Measurements from ENCODE around the gene UBAP1.
"Not testable (repeated sequence)": the region's sequence is repeated elsewhere in the genome, so short reads cannot be mapped to it uniquely, and the experiment has no call there.

UBAP1 gene

DNA sequence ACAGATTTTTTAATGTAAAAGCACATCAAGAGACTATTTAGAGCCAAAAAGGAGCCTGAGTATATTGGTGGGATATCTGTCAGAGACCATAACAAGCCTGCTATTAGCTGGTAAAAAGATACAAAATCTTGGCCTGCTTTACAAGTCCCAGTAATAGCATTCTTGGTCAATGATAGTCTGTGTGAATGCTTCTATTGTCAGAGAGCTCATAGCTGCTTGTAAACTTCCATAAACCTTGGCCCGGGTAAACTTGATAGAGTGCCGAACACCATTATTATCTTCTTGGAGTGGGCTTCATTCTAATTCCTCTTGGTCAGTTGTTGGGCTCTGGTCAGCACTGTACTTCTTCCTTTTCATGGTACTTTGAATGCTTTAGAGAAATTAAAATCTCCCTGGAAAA is 64.0 kb downstream of the UBAP1 start:
- no peak overlapping the region for H3K27ac Mint-ChIP-seq (ENCODE audit: low read depth)
- H3K4me1 Mint-ChIP-seq = peaks cover 36% of the 10 kb centered on the region
- ATAC-seq (replicated peaks; ENCODE audit: extremely low read depth, poor library complexity, severe bottlenecking) (no peak), DNase-seq (ENCODE audit: low spot score in 2 of 2) (no peak)
- no peak overlapping the region for H3K4me3 Mint-ChIP-seq
- no peaks in the 10 kb centered on the region for H3K27me3 Mint-ChIP-seq
- no peaks in the 10 kb centered on the region for H3K9me3 Mint-ChIP-seq
- H3K36me3 Mint-ChIP-seq (ENCODE audit: insufficient read depth) = peaks cover 39% of the 10 kb centered on the region

DNA sequence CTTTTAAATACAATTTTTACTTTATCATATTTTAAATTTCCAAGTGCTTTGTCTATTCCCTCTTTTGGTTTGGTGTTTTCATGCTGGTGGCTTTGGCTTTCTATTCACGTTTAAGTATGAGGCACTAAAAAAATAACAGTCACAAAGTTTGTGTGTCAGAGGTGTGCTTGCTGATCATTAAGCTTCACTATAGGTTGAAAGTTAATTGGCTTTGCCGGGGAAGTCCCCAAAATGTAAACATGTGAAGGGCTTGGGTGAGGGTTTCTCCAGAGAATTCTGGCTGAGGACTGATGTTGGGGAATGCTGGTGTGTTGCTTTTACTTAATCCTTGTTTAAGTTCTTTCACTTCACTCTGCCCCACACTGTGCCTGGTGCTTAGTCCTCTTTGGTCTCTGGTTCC is 66.4 kb downstream of the UBAP1 start:
- ATAC-seq (replicated peaks; ENCODE audit: extremely low read depth, poor library complexity, severe bottlenecking); H3K27me3 Mint-ChIP-seq; DNase-seq (ENCODE audit: low spot score in 2 of 2): not testable (repeated sequence)

DNA sequence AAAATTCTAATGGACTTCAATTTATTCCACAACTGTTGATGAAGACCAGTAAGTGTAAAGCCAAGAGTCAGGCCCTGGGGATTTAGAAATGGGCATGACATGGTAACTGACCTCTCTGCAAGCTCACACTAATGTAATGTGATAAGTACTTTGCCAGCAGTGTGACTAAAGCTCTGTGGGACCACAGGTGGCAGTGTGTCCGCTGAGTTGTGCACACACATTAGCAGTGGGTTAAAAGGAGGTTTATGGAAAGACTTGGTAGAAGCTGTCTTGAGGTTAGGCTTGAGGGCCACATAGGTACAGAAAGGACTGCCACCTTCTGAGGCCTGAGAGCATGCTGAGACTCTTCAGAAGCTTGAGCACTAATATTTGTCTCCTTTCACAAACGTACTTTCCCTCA is 67.6 kb downstream of the UBAP1 start:
- Mint-ChIP-seq H3K36me3 (ENCODE audit: insufficient read depth) (peaks cover 41% of the 10 kb centered on the region), H3K27me3 (no peaks in the 10 kb centered on the region), H3K27ac (ENCODE audit: low read depth) (peak overlapping the region; percentile 19), H3K4me1 (peaks cover 15% of the 10 kb centered on the region), H3K9me3 (no peaks in the 10 kb centered on the region), H3K4me3 (no peak overlapping the region)
- no peak for DNase-seq (ENCODE audit: low spot score in 2 of 2)
- no peak for ATAC-seq (replicated peaks; ENCODE audit: extremely low read depth, poor library complexity, severe bottlenecking)

More for the DNA sequence above, 66.4 kb downstream of the UBAP1 start:
- Mint-ChIP-seq H3K4me1 (peaks cover 18% of the 10 kb centered on the region), H3K36me3 (ENCODE audit: insufficient read depth) (peaks cover 45% of the 10 kb centered on the region)
- not testable (repeated sequence) for H3K9me3 Mint-ChIP-seq; H3K27ac Mint-ChIP-seq (ENCODE audit: low read depth); H3K4me3 Mint-ChIP-seq

DNA sequence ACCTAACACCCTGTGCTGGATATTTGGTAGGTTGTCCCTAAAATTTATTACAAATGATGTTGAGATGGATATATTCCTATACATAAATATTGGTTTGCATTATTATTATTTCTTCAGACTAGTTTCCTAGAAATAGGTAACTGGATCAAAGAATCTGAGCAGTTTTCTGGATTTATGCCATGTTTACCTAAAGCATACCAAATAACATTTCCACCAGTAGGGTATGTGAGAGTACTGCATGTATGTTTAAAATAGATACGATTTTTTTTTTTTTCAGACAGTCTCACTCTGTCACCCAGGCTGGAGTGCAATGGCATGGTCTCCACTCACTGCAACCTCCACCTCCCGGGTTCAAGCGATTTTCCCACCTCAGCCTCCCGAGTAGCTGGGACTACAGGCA is 68.9 kb downstream of the UBAP1 start:
- not testable (repeated sequence) for H3K9me3 Mint-ChIP-seq; H3K27ac Mint-ChIP-seq (ENCODE audit: low read depth); H3K27me3 Mint-ChIP-seq; H3K4me3 Mint-ChIP-seq; ATAC-seq (replicated peaks; ENCODE audit: extremely low read depth, poor library complexity, severe bottlenecking); DNase-seq (ENCODE audit: low spot score in 2 of 2)
- Mint-ChIP-seq H3K4me1 (peaks cover 11% of the 10 kb centered on the region), H3K36me3 (ENCODE audit: insufficient read depth) (peaks cover 35% of the 10 kb centered on the region)

DNA sequence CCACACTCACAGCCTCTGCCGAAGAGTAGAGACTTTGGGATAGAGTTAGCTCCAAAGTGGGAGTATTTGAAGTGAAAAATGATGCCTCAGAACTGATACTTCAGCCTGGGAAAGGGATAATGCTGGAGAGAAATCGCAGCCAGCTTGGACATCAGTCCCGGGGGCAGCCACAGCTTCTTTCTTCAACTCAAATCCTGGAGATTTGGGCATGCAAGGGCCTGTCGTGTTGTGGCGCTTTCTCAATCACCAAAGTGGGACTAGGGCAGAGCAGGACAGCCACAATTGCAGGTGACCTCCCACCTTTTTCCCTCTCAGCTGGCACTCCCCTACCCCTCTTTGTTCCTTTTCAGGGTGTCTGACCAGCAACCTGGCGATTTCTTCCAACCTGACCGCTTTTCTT is 70.4 kb downstream of the UBAP1 start:
- H3K27ac Mint-ChIP-seq (ENCODE audit: low read depth) = no peak overlapping the region
- H3K27me3 Mint-ChIP-seq = no peaks in the 10 kb centered on the region
- no peaks in the 10 kb centered on the region for H3K9me3 Mint-ChIP-seq
- H3K4me3 Mint-ChIP-seq = no peak overlapping the region
- no peak for ATAC-seq (replicated peaks; ENCODE audit: extremely low read depth, poor library complexity, severe bottlenecking)
- no peak for DNase-seq (ENCODE audit: low spot score in 2 of 2)
- peaks cover under 1% of the 10 kb centered on the region for H3K4me1 Mint-ChIP-seq
- H3K36me3 Mint-ChIP-seq (ENCODE audit: insufficient read depth) = peaks cover 28% of the 10 kb centered on the region

DNA sequence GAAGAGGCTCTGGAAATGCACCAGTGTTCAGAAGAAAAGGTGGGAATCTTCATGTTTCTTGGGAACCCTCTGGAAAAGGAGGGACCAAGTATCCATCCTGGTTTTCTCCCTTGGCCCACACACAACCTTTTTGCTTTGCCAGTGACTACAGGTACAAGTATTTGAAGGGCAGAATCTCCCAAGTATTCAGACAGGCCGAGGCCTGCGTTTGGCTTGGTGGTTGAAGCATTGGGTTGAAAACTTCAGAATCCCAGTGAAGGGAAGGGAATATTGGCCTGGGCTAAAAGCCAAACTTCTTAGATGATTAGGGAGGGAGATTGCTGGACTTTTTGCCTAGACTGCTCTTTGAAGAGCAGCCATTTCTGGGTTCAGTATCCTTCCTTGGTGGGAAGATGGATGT is 71.9 kb downstream of the UBAP1 start:
- Mint-ChIP-seq H3K27ac (ENCODE audit: low read depth) (no peak overlapping the region), H3K4me3 (no peak overlapping the region)

DNA sequence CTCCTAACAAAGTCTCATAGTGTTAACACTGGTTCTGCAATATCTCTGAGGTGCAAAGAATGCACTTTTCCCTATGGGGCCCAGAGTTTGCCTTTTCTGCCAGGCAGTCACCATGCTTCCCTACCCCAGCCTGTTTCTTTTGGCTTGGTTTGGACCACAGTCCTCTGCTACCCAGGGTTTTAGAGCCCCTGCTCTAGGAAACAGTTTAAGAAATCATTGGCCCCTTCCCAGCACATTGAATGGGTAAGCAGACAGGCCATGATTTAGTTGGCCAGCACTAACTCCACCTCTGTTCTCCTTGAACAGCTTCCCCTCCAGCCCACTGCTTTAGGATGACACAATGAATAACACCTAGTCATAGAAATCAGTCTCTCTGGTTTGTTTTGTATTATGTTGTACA is 73.2 kb downstream of the UBAP1 start:
- Mint-ChIP-seq H3K36me3 (ENCODE audit: insufficient read depth) (peaks cover 24% of the 10 kb centered on the region), H3K9me3 (no peaks in the 10 kb centered on the region), H3K27ac (ENCODE audit: low read depth) (peak overlapping the region; percentile 13), H3K4me3 (no peak overlapping the region), H3K27me3 (no peaks in the 10 kb centered on the region), H3K4me1 (no peaks in the 10 kb centered on the region)
- DNase-seq (ENCODE audit: low spot score in 2 of 2) (no peak), ATAC-seq (replicated peaks; ENCODE audit: extremely low read depth, poor library complexity, severe bottlenecking) (no peak)

More for the DNA sequence above, 71.9 kb downstream of the UBAP1 start:
- no peaks in the 10 kb centered on the region for H3K4me1 Mint-ChIP-seq
- peaks cover 30% of the 10 kb centered on the region for H3K36me3 Mint-ChIP-seq (ENCODE audit: insufficient read depth)
- DNase-seq (ENCODE audit: low spot score in 2 of 2) (no peak), ATAC-seq (replicated peaks; ENCODE audit: extremely low read depth, poor library complexity, severe bottlenecking) (no peak)
- no peaks in the 10 kb centered on the region for H3K27me3 Mint-ChIP-seq
- H3K9me3 Mint-ChIP-seq = no peaks in the 10 kb centered on the region

DNA sequence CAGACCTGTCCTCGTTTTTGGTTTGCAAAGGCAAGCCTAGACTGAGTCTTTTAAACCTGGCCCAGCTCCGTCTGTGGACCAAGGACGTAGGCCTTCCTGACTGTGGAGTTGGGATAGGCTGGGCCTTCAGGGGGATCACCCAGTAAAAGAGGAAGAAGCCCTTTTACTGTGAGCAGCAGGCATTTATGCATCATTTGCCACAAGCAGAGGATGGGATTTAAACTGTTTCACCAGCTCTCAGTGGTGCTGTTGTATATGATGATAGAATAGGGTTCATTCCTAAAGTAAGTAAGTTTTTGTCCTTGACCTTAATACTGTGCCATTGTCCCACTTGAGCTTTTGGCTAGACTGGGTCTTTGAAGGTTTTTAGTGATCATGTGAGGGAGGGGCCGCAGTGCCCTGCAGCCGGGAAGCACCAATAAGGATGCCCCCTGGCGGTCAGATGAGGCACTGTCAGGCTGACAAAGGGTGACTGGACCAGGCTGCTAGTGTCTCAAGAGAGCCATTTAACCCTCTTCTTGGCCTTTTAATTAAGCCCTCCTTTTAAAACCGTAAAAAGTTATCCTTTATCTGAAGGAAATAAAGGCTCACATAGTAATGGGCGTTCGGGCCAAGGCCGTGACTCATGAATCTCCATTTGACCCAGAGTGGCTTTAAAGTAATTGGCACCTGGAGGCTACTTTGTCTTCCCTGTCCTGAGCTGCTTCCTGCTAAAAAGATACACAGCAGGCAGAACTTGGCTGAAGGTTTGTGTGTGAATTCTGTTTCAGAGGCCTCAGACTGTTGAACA is 74.0 kb downstream of the UBAP1 start:
- no peaks in the 10 kb centered on the region for H3K27me3 Mint-ChIP-seq
- no peaks in the 10 kb centered on the region for H3K4me1 Mint-ChIP-seq
- DNase-seq (ENCODE audit: low spot score in 2 of 2) (peak; percentile 18 to 55), ATAC-seq (replicated peaks; ENCODE audit: extremely low read depth, poor library complexity, severe bottlenecking) (no peak)
- no peak overlapping the region for H3K4me3 Mint-ChIP-seq
- peaks cover 23% of the 10 kb centered on the region for H3K36me3 Mint-ChIP-seq (ENCODE audit: insufficient read depth)
- no peaks in the 10 kb centered on the region for H3K9me3 Mint-ChIP-seq
- peak overlapping the region; percentile 13 for H3K27ac Mint-ChIP-seq (ENCODE audit: low read depth)

DNA sequence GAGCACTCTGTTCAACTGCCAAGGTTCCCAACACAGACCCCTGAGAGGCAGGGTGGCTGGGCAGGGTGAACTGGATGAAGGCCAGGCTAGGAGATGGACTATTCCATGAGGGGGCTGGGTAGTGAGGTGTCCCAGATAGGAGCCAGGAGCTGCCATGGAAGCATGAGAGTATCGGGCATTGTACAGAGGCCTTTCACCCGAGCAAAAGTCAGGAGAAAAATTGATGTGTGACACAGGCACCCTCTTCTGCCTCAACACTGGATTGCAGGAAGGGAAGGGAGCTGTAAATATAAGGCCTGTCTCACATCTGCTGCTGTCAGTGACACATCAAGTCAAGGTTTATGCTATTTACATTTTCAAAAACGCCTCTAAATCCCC is 74.6 kb downstream of the UBAP1 start:
- no peak overlapping the region for H3K4me3 Mint-ChIP-seq
- no peak for ATAC-seq (replicated peaks; ENCODE audit: extremely low read depth, poor library complexity, severe bottlenecking)
- no peak for DNase-seq (ENCODE audit: low spot score in 2 of 2)
- H3K27me3 Mint-ChIP-seq = no peaks in the 10 kb centered on the region
- no peaks in the 10 kb centered on the region for H3K4me1 Mint-ChIP-seq
- peak overlapping the region; percentile 13 for H3K27ac Mint-ChIP-seq (ENCODE audit: low read depth)
- H3K36me3 Mint-ChIP-seq (ENCODE audit: insufficient read depth) = peaks cover 19% of the 10 kb centered on the region
- no peaks in the 10 kb centered on the region for H3K9me3 Mint-ChIP-seq

DNA sequence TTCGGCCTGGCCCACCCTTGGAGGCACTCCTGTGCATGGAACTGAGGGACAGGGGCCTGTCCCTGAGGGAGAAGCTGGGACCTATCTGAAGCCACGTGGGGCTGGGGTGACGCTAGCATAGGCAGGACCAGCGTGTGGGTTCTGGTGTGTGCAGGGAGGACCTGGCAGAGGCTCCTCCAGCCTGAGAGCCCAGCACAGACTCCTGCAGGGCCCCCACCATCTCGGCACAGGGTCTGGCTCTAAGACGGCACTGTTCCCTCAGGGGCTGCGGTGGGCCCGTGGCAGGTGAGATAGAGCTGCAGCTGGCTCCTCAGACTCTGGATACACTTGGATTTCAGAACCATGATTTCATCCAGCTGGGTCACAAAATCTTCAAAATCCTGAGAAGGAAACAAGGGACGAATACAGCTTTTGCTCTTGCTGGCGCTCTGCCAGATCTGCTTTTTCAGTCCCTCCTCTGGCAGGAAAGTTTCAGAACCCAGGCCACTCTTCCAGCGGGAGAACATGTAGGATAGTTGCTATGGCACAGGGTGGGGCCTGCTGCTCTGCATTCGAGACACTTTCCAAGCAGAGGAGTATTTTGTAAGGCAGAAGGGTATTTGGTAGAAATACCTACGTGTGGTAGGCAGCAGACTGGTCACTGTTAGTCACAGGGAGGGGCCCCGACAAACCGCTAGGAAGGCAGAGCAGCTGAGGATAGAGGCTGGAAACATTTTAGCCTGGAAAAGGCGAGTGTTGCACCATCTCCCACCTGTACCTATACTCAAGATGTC is 75.5 kb downstream of the UBAP1 start:
- Mint-ChIP-seq H3K27me3 (no peaks in the 10 kb centered on the region), H3K9me3 (no peaks in the 10 kb centered on the region), H3K36me3 (ENCODE audit: insufficient read depth) (peaks cover 17% of the 10 kb centered on the region), H3K27ac (ENCODE audit: low read depth) (no peak overlapping the region), H3K4me3 (no peak overlapping the region), H3K4me1 (no peaks in the 10 kb centered on the region)
- no peak for ATAC-seq (replicated peaks; ENCODE audit: extremely low read depth, poor library complexity, severe bottlenecking)
- no peak for DNase-seq (ENCODE audit: low spot score in 2 of 2)

DNA sequence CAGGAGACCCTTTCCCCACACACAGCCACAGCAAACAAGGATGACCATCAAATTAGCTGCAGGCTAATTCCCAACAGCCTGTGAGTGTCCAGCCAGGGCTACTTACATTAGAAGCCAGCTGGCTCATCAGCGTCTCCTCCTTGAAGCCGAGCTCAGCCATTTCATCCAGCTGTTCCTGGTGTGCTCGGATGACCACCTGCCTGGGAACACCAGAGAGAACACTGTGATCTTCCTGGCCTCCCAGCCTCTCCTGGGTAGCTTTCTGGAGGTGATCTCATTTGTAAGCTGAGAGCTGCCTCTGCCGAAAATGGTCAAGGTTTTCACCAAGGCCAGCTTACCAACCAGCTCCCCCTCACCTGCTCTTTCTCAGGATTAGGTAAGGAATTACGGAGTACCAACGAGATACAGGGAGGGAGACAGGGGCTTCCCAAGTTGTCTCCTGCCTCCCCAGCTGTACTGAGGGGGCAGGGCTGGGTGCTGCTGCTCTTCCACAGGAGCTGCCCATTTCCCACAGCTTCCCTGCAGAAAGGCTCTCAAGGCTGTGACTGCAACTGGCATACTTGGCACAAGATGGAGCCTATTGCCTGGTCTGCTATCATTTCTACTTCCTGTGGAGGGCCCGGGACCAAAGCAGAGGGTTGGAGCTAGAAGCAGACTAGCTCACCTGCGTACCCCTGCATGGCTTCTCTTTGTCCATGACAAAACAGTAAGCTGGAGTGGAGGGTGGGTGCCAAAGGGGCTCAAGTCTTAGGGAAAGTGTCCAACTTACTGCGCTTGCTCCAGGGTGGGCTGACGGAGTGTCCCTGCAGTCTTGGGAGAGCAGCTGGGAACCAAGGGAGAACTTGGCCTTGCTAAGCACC is 76.4 kb downstream of the UBAP1 start:
- ATAC-seq (replicated peaks; ENCODE audit: extremely low read depth, poor library complexity, severe bottlenecking) = no peak
- no peak overlapping the region for H3K4me3 Mint-ChIP-seq
- no peaks in the 10 kb centered on the region for H3K27me3 Mint-ChIP-seq
- H3K4me1 Mint-ChIP-seq = no peaks in the 10 kb centered on the region
- no peak for DNase-seq (ENCODE audit: low spot score in 2 of 2)
- H3K36me3 Mint-ChIP-seq (ENCODE audit: insufficient read depth) = peaks cover 11% of the 10 kb centered on the region
- no peak overlapping the region for H3K27ac Mint-ChIP-seq (ENCODE audit: low read depth)
- no peaks in the 10 kb centered on the region for H3K9me3 Mint-ChIP-seq

DNA sequence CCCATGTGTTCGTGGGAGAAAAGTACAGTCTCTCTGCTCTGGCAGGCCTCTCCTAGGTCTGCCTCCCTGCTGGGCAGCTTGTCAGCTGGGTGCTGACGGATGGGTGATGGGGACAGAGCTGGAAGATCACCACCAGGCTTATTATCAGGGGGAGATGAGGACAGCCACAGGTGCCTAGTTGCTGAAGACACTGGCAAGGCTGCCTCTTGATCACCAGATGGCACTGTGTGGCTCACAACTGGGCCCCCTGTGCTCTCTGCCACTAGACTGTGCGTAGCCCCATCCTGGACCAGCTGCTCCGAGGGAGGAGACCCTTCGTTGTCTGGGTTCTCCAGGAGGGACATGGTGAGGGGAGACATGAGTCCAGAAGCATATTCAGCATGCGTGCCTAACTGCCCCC is 77.3 kb downstream of the UBAP1 start:
- no peaks in the 10 kb centered on the region for H3K27me3 Mint-ChIP-seq
- no peaks in the 10 kb centered on the region for H3K4me1 Mint-ChIP-seq
- no peak overlapping the region for H3K4me3 Mint-ChIP-seq
- no peaks in the 10 kb centered on the region for H3K9me3 Mint-ChIP-seq
- peaks cover 9% of the 10 kb centered on the region for H3K36me3 Mint-ChIP-seq (ENCODE audit: insufficient read depth)
- ATAC-seq (replicated peaks; ENCODE audit: extremely low read depth, poor library complexity, severe bottlenecking) = no peak
- no peak for DNase-seq (ENCODE audit: low spot score in 2 of 2)
- H3K27ac Mint-ChIP-seq (ENCODE audit: low read depth) = no peak overlapping the region

Measured in central memory CD8-positive, alpha-beta T cell (primary cell).